Astrocyte of the spinal cord (primary cell): ENCODE data around the gene PRPF6.
"Not testable (repeated sequence)": the region's sequence is repeated elsewhere in the genome, so short reads cannot be mapped to it uniquely, and the experiment has no call there.

Experiments
- DNase-seq: peaks from one replicate; pipeline ENCODE4 v3.0.0; 2011; ENCODE audit warnings: low read depth, low spot score
- H3K4me3 ChIP-seq: 2 replicates; pipeline ENCODE4 v1.5.1; 2011; ENCODE audit warnings: low read depth, mild to moderate bottlenecking, low read length, moderate library complexity
- in situ Hi-C: cut with HindIII; loops from 2 replicates; pipeline ENCODE4 v1.10.0; 2017; ENCODE audit warnings: low sequenced_read_pairs
- TF ChIP-seq, protein P1 (sequence below): IDR thresholded peaks from 2 replicates; pipeline ENCODE4 v1.5.1; 2012; ENCODE audit warnings: low read depth, mild to moderate bottlenecking, low read length, inconsistent platforms

Gene PRPF6

DNA sequence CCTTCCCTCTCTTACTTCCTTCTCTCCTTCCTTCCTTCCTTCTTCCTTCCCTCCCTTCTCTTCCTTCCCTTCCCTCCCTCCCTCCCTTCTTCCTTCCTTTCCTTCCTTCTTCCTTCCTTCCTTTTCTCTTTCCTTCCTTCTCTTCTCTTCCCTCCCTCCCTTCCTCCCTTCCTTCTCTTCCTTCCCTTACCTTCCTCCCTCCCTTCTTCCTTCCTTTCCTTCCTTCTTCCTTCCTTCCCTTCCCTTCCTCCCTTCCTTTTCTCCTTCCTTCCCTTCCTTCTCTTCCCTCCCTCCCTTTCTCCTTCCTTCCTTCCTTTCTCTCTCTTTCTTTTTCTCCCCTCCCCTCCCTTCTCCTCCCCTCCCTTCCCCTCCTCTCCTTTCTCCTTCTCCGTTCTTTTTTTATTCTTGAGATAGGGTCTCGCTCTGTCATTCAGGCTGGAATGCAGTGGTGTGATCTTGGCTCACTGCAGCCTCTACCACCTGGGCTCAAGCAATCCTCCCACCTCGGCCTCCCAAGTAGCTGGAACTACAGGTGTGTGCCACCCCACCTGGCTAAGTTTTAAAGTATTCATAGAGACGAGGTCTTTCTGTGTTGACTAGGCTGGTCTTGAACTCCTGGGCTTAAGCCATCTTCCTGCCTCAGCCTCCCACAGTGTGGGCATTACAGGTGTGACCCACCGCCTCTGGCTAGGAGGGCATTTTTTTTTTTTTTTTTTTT lies 10.1 kb upstream of the PRPF6 start:
- in situ Hi-C loops = no loop called here
- DNase-seq = no peak
- TF ChIP-seq, protein P1, sequence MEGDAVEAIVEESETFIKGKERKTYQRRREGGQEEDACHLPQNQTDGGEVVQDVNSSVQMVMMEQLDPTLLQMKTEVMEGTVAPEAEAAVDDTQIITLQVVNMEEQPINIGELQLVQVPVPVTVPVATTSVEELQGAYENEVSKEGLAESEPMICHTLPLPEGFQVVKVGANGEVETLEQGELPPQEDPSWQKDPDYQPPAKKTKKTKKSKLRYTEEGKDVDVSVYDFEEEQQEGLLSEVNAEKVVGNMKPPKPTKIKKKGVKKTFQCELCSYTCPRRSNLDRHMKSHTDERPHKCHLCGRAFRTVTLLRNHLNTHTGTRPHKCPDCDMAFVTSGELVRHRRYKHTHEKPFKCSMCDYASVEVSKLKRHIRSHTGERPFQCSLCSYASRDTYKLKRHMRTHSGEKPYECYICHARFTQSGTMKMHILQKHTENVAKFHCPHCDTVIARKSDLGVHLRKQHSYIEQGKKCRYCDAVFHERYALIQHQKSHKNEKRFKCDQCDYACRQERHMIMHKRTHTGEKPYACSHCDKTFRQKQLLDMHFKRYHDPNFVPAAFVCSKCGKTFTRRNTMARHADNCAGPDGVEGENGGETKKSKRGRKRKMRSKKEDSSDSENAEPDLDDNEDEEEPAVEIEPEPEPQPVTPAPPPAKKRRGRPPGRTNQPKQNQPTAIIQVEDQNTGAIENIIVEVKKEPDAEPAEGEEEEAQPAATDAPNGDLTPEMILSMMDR = no peak
- no peak overlapping the region for H3K4me3 ChIP-seq

DNA sequence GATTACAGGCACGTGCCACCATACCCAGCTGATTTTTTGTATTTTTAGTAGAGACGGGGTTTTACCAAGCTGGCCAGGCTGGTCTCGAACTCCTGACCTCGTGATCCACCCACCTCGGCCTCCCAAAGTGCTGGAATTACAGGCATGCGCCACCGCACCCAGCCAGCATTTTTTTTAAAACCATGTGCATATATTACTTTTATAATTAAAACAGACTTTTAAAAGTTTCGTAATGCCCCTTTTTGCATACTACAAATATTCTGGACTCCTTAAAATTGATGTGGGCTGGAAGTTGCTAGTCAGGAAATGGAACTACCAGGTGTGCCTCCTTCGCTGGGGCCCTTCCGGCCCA lies 9.0 kb upstream of the PRPF6 start:
- in situ Hi-C loops, DNase-seq, H3K4me3 ChIP-seq: not testable (repeated sequence)

DNA sequence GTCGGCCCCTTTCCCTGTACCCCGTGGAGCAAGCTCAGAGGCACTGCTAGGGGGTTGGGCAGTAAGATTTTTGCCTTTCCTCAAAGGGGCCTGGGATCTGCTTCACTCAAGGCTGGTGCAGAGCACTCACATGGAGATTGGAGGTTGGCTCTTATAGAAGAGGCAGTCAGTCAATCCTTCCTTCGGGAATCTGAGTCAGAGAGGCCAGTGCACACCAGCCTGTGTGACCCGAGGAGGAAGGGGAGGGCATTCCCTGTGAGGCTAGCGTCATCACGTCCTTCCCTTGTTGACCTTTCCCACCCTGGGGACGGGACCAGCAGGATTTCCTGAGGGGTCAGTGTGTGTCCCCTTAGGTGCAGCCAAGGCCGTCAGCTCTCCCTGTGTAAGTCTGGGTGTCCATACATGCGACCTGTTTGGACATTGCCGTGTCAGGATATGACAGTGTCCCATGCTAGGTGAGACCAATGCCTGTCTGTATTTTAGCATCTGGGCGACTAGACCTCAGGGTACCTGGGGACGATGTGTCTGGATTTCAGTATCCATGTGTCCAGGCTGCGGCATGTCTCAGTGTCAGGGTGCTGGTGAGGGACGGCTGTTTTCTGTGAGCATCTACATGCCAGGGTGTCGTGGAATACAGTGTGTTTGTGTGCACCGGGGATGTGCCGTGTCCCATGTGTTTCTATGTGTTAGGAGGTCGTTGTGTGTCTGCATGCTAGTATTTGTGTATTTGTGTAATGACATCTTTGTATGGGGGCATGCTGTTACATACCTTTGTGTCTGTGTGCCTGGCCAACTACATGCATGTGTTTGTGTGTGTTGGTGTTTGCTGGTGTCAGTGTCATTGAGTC lies 8.4 kb upstream of the PRPF6 start:
- no peak overlapping the region for H3K4me3 ChIP-seq
- no peak for DNase-seq
- TF ChIP-seq, protein P1 = no peak
- in situ Hi-C loops = no loop called here

DNA sequence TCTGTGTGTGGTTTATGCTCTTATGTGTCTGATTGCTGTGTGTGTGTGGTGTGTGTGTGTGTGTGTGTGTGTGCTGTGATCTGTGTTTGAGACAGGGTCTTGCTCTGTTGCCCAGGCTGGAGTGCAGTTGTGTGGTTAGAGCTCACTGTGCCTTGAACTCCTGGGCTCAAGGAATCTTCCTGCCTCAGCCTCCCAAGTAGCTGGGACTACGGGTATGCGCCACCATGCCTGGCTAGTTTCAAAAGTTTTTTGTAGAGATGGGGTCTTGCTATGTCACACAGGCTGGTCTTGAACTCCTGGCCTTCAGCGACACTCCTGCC lies 7.8 kb upstream of the PRPF6 start:
- DNase-seq = no peak
- H3K4me3 ChIP-seq = no peak overlapping the region
- TF ChIP-seq, protein P1 = no peak
- in situ Hi-C loops = no loop called here

DNA sequence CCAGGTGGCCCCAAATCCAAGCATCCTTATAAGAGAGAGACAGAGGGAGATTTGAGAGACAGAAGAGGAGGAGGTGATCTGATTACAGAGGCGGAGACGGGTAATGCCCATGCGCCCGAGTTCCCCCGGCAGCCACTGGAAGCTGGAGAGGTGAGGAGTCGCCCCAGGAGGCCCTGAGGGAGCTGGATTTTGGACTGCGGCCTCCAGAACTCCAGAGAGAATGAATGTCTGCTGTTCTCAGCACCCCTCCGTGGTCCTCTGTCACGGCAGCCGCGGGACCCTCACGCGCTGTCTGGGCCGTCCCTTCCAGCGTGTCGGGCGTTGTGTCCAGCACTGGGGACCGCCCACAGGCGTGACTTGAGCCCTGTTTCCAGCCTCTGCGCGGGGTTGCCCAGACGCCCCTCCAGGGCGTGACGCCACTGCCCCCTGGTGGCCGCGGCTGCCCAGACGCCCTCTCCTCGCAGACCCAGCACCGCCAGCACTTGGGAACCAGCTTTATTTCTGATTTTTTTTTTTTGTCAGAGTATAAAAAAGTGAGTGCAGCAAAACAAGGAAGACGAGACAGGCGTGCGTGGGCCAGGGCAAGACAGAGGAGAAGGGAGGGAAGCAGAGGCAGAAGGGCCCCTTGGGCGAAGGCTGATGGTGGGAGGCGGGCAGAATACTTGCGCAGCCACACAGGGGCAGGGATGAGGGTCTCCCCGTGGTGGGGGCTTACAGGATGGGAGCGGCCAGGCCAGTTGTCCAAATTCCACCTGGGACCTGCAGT lies 7.1 kb upstream of the PRPF6 start:
- peak overlapping the region; percentile 44 for H3K4me3 ChIP-seq
- in situ Hi-C loops = no loop called here
- peak; percentile 78 for DNase-seq
- TF ChIP-seq, protein P1 = peak; percentile 99

DNA sequence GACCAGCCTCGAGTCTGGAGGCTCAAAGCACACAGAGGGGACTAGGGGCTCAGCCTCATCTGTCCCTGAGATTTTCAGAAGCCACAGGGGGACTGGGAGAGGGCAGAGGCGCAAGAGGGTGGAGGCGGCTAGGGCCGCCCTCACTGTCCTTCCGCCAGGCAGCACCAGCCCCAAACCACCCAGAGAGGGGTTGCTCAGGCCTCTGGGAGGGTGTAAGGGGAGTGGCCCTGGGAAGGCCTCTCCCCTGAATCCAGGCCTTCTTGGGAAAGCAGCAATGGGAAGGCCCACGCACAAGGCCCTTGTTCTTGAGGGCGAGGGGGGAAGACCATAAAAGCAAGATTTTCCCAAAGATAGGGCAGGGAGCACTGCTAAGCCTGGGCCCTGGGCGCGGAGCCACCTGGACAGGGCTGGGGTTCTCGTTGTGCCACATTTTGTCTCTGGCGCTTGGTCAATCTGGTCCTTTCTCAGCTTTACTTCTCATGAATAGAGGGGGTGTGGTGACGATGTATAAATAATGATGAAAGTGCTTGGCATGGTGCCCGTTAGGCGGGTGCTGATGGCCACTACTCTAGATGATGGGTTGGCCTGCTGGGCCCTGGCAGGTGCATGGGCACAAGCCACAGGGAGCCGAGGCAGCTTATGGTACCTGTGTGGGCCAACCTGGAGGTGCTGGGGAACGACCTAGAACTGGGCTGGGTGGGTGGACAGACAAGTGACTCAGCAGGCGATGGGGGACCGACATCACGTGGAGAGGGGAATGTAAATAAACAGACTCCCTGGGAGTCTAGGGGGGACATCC lies 6.3 kb upstream of the PRPF6 start:
- TF ChIP-seq, protein P1 = no peak
- in situ Hi-C loops = no loop called here
- no peak for DNase-seq
- no peak overlapping the region for H3K4me3 ChIP-seq

DNA sequence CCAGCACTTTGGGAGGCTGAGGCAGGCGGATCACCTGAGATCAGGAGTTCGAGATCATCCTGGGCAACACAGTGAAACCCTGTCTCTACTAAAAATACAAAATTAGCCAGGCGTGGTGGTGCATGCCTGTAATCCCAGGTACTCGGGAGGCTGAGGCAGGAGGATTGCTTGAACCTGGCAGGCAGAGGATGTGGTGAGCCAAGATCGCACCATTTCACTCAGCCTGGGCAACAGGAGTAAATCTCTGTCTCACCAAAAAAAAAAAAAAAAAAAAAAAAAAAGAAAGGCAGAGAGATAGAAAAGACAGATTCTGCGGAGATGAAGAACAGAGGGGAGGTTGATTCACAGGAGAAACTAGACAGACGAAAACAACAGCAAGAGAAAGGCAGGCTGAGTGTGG lies 4.4 kb upstream of the PRPF6 start:
- in situ Hi-C loops, DNase-seq, H3K4me3 ChIP-seq: not testable (repeated sequence)
